ENCODE measurements around the gene SIRT5. TPM values are rescaled to one million over a fixed set of nuclear protein-coding genes. Genes with fewer than 3 reads are reported as not detected.

SIRT5 gene
- polyA plus RNA-seq, 3 donors: 18.8 to 25.5 (median 21.1) TPM

GRCh38 chr6:13544454-13545186 lies 29.8 kb upstream of the SIRT5 start:
- DNase-seq (ENCODE audit: extremely low read depth in 1 of 11, low read depth in 9 of 11, low spot score in 4 of 11): no peak

- no peak for DNase-seq (ENCODE audit: extremely low read depth in 1 of 11, low read depth in 9 of 11, low spot score in 4 of 11)
Measured at GRCh38 chr6:13545885-13546284, 28.5 kb upstream of the SIRT5 start.

GRCh38 chr6:13548500-13549210 lies 25.7 kb upstream of the SIRT5 start:
- no peak for DNase-seq (ENCODE audit: extremely low read depth in 1 of 11, low read depth in 9 of 11, low spot score in 4 of 11)

- no peak for DNase-seq (ENCODE audit: extremely low read depth in 1 of 11, low read depth in 9 of 11, low spot score in 4 of 11)
Measured at GRCh38 chr6:13550656-13551055, 23.7 kb upstream of the SIRT5 start.

GRCh38 chr6:13553646-13554045 lies 20.8 kb upstream of the SIRT5 start:
- no peak for DNase-seq (ENCODE audit: extremely low read depth in 1 of 11, low read depth in 9 of 11, low spot score in 4 of 11)

- DNase-seq (ENCODE audit: extremely low read depth in 1 of 11, low read depth in 9 of 11, low spot score in 4 of 11): peak in 2 of 11 donors; percentile 9 to 16
Measured at GRCh38 chr6:13554929-13555333, 19.5 kb upstream of the SIRT5 start.

GRCh38 chr6:13557841-13558240 lies 16.6 kb upstream of the SIRT5 start:
- no peak for DNase-seq (ENCODE audit: extremely low read depth in 1 of 11, low read depth in 9 of 11, low spot score in 4 of 11)

- DNase-seq (ENCODE audit: extremely low read depth in 1 of 11, low read depth in 9 of 11, low spot score in 4 of 11): no peak
Measured at GRCh38 chr6:13558718-13559117, 15.7 kb upstream of the SIRT5 start.

GRCh38 chr6:13559251-13559650 lies 15.2 kb upstream of the SIRT5 start:
- no peak for DNase-seq (ENCODE audit: extremely low read depth in 1 of 11, low read depth in 9 of 11, low spot score in 4 of 11)

- no peak for DNase-seq (ENCODE audit: extremely low read depth in 1 of 11, low read depth in 9 of 11, low spot score in 4 of 11)
Measured at GRCh38 chr6:13559968-13560650, 14.3 kb upstream of the SIRT5 start.

- no peak for DNase-seq (ENCODE audit: extremely low read depth in 1 of 11, low read depth in 9 of 11, low spot score in 4 of 11)
Measured at GRCh38 chr6:13560651-13561044, 13.8 kb upstream of the SIRT5 start.

- DNase-seq (ENCODE audit: extremely low read depth in 1 of 11, low read depth in 9 of 11, low spot score in 4 of 11): no peak
Measured at GRCh38 chr6:13561624-13562267, 12.7 kb upstream of the SIRT5 start.

GRCh38 chr6:13563009-13563408 lies 11.4 kb upstream of the SIRT5 start:
- DNase-seq (ENCODE audit: extremely low read depth in 1 of 11, low read depth in 9 of 11, low spot score in 4 of 11): peak in 4 of 11 donors; percentile 3 to 28 (median 16)

GRCh38 chr6:13565921-13566320 lies 8.5 kb upstream of the SIRT5 start:
- DNase-seq (ENCODE audit: extremely low read depth in 1 of 11, low read depth in 9 of 11, low spot score in 4 of 11): no peak

GRCh38 chr6:13566500-13566899 lies 7.9 kb upstream of the SIRT5 start:
- DNase-seq (ENCODE audit: extremely low read depth in 1 of 11, low read depth in 9 of 11, low spot score in 4 of 11): no peak

GRCh38 chr6:13568970-13569369 lies 5.4 kb upstream of the SIRT5 start:
- DNase-seq (ENCODE audit: extremely low read depth in 1 of 11, low read depth in 9 of 11, low spot score in 4 of 11): no peak

- no peak for DNase-seq (ENCODE audit: extremely low read depth in 1 of 11, low read depth in 9 of 11, low spot score in 4 of 11)
Measured at GRCh38 chr6:13572240-13572639, 2.2 kb upstream of the SIRT5 start.

- DNase-seq (ENCODE audit: extremely low read depth in 1 of 11, low read depth in 9 of 11, low spot score in 4 of 11): no peak
Measured at GRCh38 chr6:13572951-13573654, 1.3 kb upstream of the SIRT5 start.

- DNase-seq (ENCODE audit: extremely low read depth in 1 of 11, low read depth in 9 of 11, low spot score in 4 of 11): peak in 7 of 11 donors; percentile 11 to 43 (median 17)
Measured at GRCh38 chr6:13573669-13574110, 711 bp upstream of the SIRT5 start.
